Pancreas (tissue), 10 donors: Measurements from ENCODE around the gene PLEKHA8. TPM values are rescaled to one million over a fixed set of nuclear protein-coding genes. Genes with fewer than 3 reads are reported as not detected.

Experiments used
- ATAC-seq, 4 donors: fragments of 200-7000 bp; cut with Tn5 transposase; one replicate each; pipeline versions ENCODE4 v1.8.0 to v1.9.1; 2020; ENCODE audit warnings: mild to moderate bottlenecking in 4 of 4, moderate library complexity in 4 of 4
- DNase-seq, 6 donors: peaks; one replicate each; pipeline ENCODE4 v3.0.0-alpha.2; 2020
- FAIRE-seq: peaks from 2 replicates; lab custom pipeline; 2012; peaks lifted over from hg19 to GRCh38; lab: Jason Lieb, UNC
- H3K27ac ChIP-seq, 4 donors: fragments of 200-600 bp; sonication (generic); 1 replicate in 3 of 4; 2 replicates in 1 of 4; pipeline versions ENCODE4 v1.5.0 to v1.8.0; 2020
- H3K27me3 ChIP-seq, 4 donors: fragments of 200-600 bp; one replicate each; pipeline ENCODE4 v1.8.0; 2021
- H3K36me3 ChIP-seq, 3 donors: fragments of 200-600 bp; sonication (generic) in 1 of 3; one replicate each; pipeline versions ENCODE4 v1.5.0 to v1.8.0; 2020 to 2021
- H3K4me1 ChIP-seq, 3 donors: fragments of 200-600 bp; one replicate each; pipeline ENCODE4 v1.8.0; 2021
- H3K4me3 ChIP-seq, 4 donors: fragments of 200-600 bp; sonication (generic) in 2 of 4; one replicate each; pipeline versions ENCODE4 v1.5.0 to v1.8.0; 2020 to 2021
- H3K9me3 ChIP-seq, 4 donors: fragments of 200-600 bp; one replicate each; pipeline ENCODE4 v1.8.0; 2021
- CTCF ChIP-seq, 4 donors: fragments of 200-600 bp; sonication (generic) in 3 of 4; IDR thresholded peaks; one replicate each; pipeline versions ENCODE4 v1.5.0 to v1.8.0; 2021; ENCODE audit warnings: antibody characterized with exemption in 4 of 4
- WGBS, 2 donors: extraction: QIAGEN DNeasy Blood & Tissue Kit; methylation state at CpG; one replicate each; pipeline ENCODE4 v1.1.7; 2013; 5-methylcytosine and 5-hydroxymethylcytosine counted together
- intact Hi-C, 3 donors: fragments of 100-400 bp; cut with DNase I; formaldehyde crosslinking; loops; one replicate each; pipeline versions ENCODE4 v1.11.1 to v1.14.2; 2022
- polyA plus RNA-seq, 2 donors: library from polyadenylated mRNA; stranded (reverse); fragments of 200-250 nt; gene quantifications; one replicate each; pipeline ENCODE4 v1.2.3, GENCODE V29; 2013
- total RNA-seq, 6 donors: library from RNA; stranded (reverse); fragmentation: NEBNext Ultra II Directional in 4 of 6; extraction: Animal tissue kit (Norgen Biotek cat#: 25700) in 4 of 6; gene quantifications; one replicate each; pipeline versions ENCODE4 v1.2.1 to v1.2.4, GENCODE V29; 2021 to 2023
- donor health status: healthy with polysubstance abuse.
- donor health status: DM: no; HTN: no; CAD: no; lungs with moderate emphysema.
- donor health status: DM: no; HTN: no; CAD: no.
- donor health status: control.
- donor health status: control.
- donor health status: Bipolar disorder and iron deficiency.
- donor health status: DM: yes; HTN: yes; CAD: no.
- donor health status: DM: no; HTN: no; CAD: no.
- donor health status: DM: no; HTN: no; CAD: no.
- donor health status: DM: yes; HTN: yes; CAD: no.

The PLEKHA8 gene
- total and polyA plus RNA-seq, 8 donors: 1.7 to 9.7 (median 4.3) TPM

DNA sequence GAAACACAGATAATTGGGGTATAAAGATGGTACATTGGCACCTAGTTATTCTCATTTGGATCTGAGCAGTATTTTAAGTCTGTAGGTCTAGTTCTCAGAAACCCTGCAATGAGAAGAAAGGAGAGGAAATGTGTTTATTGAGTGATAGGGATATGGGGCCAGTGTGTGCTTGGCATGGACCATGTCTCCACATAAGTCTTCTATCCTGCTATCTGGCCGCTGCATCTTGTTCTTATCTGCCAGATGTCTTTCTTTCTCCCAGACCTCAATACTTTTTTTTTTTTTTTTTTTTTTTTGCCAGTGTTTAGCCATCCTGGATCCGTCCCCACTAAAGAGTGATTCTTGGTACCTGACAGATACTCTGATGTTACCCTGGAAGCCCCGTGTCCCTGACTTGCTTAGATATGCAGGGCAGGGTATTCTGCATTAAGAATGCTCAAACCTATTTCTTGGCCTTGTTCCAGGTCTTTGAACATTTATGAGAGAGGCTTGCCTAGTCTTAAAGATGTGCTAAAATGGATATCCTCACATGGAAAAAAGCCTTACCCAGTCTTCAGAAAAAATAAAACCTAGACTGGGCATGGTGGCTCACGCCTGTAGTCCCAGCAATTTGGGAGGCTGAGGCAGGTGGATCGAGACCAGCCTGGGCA, 116.6 kb downstream of the PLEKHA8 start:
- Histone ChIP-seq H3K9me3 (no peaks in the 10 kb centered on the region), H3K36me3 (no peaks in the 10 kb centered on the region), H3K27ac (no peak overlapping the region), H3K4me1 (peaks cover 0 to 6% (median 6%) of the 10 kb centered on the region in 3 donors), H3K4me3 (no peak overlapping the region), H3K27me3 (no peaks in the 10 kb centered on the region)
- ATAC-seq (no peak), DNase-seq (no peak), FAIRE-seq (no peak)
- no peak for TF ChIP-seq CTCF (IDR thresholded peaks at IDR 0.05)
- WGBS, 2 donors: 86 to 87% methylated on average over 5 of the region's 5 CpGs
- intact Hi-C loops: no loop called here

DNA sequence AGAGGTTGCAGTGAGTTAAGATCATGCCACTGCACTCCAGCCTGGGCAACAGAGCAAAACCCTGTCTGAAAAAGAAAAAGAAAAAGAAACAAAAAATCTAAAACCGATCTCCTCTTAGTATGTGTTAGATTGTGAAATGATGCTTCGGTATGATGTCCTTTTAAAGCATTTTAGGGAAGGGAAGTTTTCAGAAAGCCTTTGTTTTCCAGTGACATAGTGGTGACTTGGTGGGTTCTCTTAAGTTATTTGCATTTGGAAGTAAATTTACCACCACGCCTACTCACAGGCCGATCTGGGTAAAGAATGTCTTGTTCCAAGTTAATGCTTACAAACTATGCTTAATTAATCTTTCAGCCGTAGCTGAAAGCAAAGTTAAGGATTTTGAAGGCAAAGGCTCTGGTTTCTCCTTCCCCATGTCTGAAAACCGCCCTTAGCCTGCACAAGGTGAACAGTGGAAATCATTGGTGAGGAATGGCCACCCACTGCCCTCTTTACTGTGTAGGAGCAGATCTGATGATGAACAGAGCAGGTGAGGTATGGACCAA, 117.3 kb downstream of the PLEKHA8 start:
- intact Hi-C loops: no loop called here
- Histone ChIP-seq H3K27ac (no peak overlapping the region), H3K9me3 (no peaks in the 10 kb centered on the region), H3K4me1 (peaks cover 0 to 12% (median 6%) of the 10 kb centered on the region in 3 donors), H3K36me3 (no peaks in the 10 kb centered on the region), H3K27me3 (no peaks in the 10 kb centered on the region), H3K4me3 (no peak overlapping the region)
- no peak for TF ChIP-seq CTCF (IDR thresholded peaks at IDR 0.05)
- DNase-seq: no peak
- no peak for FAIRE-seq
- 79 to 88% methylated on average over 6 of the region's 6 CpGs for WGBS, 2 donors
- ATAC-seq: no peak

- ATAC-seq (no peak), DNase-seq (no peak), FAIRE-seq (no peak)
- no peak overlapping the region for H3K4me3 ChIP-seq
- intact Hi-C loops: no loop called here
- no peak overlapping the region for H3K27ac ChIP-seq
- no peaks in the 10 kb centered on the region for H3K9me3 ChIP-seq
- peaks cover 0 to 12% (median 6%) of the 10 kb centered on the region in 3 donors for H3K4me1 ChIP-seq
- H3K27me3 ChIP-seq: no peaks in the 10 kb centered on the region
- WGBS, 2 donors: 88 to 92% methylated on average over 13 of the region's 13 CpGs
- TF ChIP-seq CTCF (IDR thresholded peaks at IDR 0.05): no peak
- no peaks in the 10 kb centered on the region for H3K36me3 ChIP-seq
These were observed 118.0 kb downstream of the PLEKHA8 start for GRCh38 chr7:30146127-30146612.

DNA sequence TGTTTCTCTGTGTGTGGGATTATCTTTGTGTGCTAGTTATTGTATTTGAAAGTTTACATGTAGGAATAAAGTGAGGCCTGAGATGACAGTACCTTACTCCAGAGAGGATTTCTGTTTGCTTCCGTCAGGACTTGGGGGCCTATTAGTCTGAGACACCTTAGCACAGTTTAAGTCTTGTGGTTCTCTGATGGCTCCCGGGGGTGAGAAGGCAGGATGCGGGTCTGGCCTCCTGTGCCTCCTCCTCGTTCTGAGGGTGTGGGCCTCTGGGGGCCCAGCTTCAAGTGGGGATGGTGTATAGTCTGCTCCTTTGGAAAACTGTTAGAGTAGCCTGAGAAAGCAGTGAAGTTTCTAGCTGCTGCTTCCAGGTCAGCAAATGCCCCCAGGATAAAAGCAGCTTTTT, 119.0 kb downstream of the PLEKHA8 start:
- 72 to 96% methylated on average over 4 of the region's 4 CpGs for WGBS, 2 donors
- H3K27ac ChIP-seq: no peak overlapping the region
- TF ChIP-seq CTCF (IDR thresholded peaks at IDR 0.05): no peak

DNA sequence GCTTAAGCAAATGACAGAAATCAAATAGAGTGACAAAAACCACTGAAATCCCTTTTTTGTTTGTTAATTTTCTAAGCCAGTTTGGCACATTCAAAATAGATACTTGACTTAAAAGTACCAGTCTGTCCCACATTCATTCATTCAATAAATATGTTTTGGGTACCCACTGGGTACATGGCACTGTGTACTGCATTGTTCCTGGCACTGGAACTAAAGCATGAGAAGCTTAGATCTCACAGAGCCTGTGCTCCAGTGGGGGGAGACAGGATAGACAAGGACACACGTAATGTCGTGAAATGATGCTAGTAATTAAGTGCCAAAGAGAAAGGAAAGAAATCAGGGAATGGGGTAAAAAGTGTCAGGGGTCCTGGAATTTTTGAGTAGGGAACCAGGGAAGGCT, 119.6 kb downstream of the PLEKHA8 start:
- H3K4me1 ChIP-seq: peaks cover 0 to 12% (median 6%) of the 10 kb centered on the region in 3 donors
- peaks cover 0 to 6% (median 0%) of the 10 kb centered on the region in 3 donors for H3K36me3 ChIP-seq
- no peak for TF ChIP-seq CTCF (IDR thresholded peaks at IDR 0.05)
- 93 to 94% methylated on average over 2 of the region's 2 CpGs for WGBS, 2 donors
- H3K27me3 ChIP-seq: no peaks in the 10 kb centered on the region
- intact Hi-C loops: no loop called here
- ATAC-seq (no peak), FAIRE-seq (no peak), DNase-seq (no peak)
- no peak overlapping the region for H3K4me3 ChIP-seq
- H3K9me3 ChIP-seq: no peaks in the 10 kb centered on the region
- H3K27ac ChIP-seq: no peak overlapping the region

More for the DNA sequence above, 119.0 kb downstream of the PLEKHA8 start:
- Histone ChIP-seq H3K9me3 (no peaks in the 10 kb centered on the region), H3K4me1 (peaks cover 0 to 12% (median 6%) of the 10 kb centered on the region in 3 donors), H3K4me3 (no peak overlapping the region), H3K27me3 (no peaks in the 10 kb centered on the region), H3K36me3 (peaks cover 0 to under 1% (median 0%) of the 10 kb centered on the region in 3 donors)
- no peak for FAIRE-seq
- DNase-seq: no peak
- ATAC-seq: no peak
- intact Hi-C loops: no loop called here
